Calu3 (cell line): Measurements from ENCODE around the gene RTF2. TPM values are rescaled to one million over a fixed set of nuclear protein-coding genes. Genes with fewer than 3 reads are reported as not detected.

Experiments
- BruUV-seq: library from RNA; stranded (reverse); fragments of 400-500 nt; replicated peaks from 2 replicates; lab custom pipeline; 2021; lab: Mats Ljungman, UMichigan
- CTCF ChIA-PET: fragments of 300-600 bp; sonication (Branson Sonifier 250); formaldehyde crosslinking; loops from one replicate; lab custom pipeline; 2022; ENCODE audit warnings: antibody characterized with exemption; lab: Charles Lee
- DNase-seq: peaks from one replicate; pipeline ENCODE4 v3.0.0; 2022
- H3K27ac Mint-ChIP-seq: one replicate; pipeline ENCODE4 v1.8.0; 2022; ENCODE audit warnings: mixed read lengths; ENCODE audit not compliant: unreplicated experiment
- H3K27me3 Mint-ChIP-seq: one replicate; pipeline ENCODE4 v1.8.0; 2022; ENCODE audit warnings: mixed read lengths; ENCODE audit not compliant: unreplicated experiment
- H3K36me3 Mint-ChIP-seq: one replicate; pipeline ENCODE4 v1.8.0; 2022; ENCODE audit warnings: mild to moderate bottlenecking, moderate library complexity, mixed read lengths; ENCODE audit not compliant: insufficient read depth, unreplicated experiment
- H3K4me1 Mint-ChIP-seq: one replicate; pipeline ENCODE4 v1.8.0; 2022; ENCODE audit warnings: mild to moderate bottlenecking, low read depth, mixed read lengths; ENCODE audit not compliant: unreplicated experiment
- H3K4me3 Mint-ChIP-seq: one replicate; pipeline ENCODE4 v1.8.0; 2022; ENCODE audit warnings: mild to moderate bottlenecking, low read depth, moderate library complexity, mixed read lengths; ENCODE audit not compliant: unreplicated experiment
- H3K9me3 Mint-ChIP-seq: one replicate; pipeline ENCODE4 v1.8.0; 2022; ENCODE audit warnings: low read depth, mixed read lengths; ENCODE audit not compliant: unreplicated experiment
- intact Hi-C: fragments of 100-400 bp; cut with micrococcal nuclease; formaldehyde crosslinking; loops from one replicate; pipeline ENCODE4 v1.10.0; 2022; ENCODE audit not compliant: unreplicated experiment
- total RNA-seq: library from RNA; stranded (reverse); gene quantifications from 2 replicates; pipeline ENCODE4 v1.2.3, GENCODE V29; 2022
- TF ChIP-seq, protein P1 (sequence below): fragments of 200-600 bp; IDR thresholded peaks from one replicate; pipeline ENCODE4 v1.8.0; 2022; ENCODE audit warnings: antibody characterized with exemption; ENCODE audit not compliant: unreplicated experiment

The RTF2 gene
- total RNA-seq, 1 experiment from 2014 or later: 67.2 TPM

DNA sequence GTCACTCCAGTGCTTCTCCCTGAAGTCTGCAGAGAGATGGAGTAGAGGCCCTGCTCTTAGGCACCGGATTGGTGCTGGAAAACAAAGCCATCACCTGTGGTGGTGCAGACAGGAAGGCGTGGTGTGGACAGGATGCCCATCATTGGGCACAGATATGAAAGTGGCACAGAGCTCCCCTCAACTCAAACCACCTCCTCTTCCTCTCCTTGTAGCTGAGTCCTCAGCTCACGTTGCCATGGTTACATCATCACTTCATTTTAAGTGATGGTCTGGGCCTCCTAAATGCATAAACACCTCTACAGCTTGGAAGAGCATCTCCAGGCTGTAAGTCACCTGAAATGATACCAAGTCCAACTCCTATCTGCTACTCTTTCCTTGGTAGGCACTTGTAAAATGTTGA lies 8.0 kb upstream of the RTF2 start:
- Mint-ChIP-seq H3K27me3 (peaks cover 20% of the 10 kb centered on the region), H3K9me3 (no peaks in the 10 kb centered on the region), H3K4me3 (no peak overlapping the region), H3K36me3 (no peaks in the 10 kb centered on the region), H3K4me1 (no peaks in the 10 kb centered on the region), H3K27ac (no peak overlapping the region)
- CTCF ChIA-PET: interaction anchor here (1.1 kb wide), 1 partner anchor 68 kb away, joined by 3 read pairs; the partner anchor contains the start of genes AURKA and CSTF1
- BruUV-seq: no TSS peak
- no peak for DNase-seq
- intact Hi-C loops: no loop called here
- TF ChIP-seq, protein P1, sequence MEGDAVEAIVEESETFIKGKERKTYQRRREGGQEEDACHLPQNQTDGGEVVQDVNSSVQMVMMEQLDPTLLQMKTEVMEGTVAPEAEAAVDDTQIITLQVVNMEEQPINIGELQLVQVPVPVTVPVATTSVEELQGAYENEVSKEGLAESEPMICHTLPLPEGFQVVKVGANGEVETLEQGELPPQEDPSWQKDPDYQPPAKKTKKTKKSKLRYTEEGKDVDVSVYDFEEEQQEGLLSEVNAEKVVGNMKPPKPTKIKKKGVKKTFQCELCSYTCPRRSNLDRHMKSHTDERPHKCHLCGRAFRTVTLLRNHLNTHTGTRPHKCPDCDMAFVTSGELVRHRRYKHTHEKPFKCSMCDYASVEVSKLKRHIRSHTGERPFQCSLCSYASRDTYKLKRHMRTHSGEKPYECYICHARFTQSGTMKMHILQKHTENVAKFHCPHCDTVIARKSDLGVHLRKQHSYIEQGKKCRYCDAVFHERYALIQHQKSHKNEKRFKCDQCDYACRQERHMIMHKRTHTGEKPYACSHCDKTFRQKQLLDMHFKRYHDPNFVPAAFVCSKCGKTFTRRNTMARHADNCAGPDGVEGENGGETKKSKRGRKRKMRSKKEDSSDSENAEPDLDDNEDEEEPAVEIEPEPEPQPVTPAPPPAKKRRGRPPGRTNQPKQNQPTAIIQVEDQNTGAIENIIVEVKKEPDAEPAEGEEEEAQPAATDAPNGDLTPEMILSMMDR: no peak

DNA sequence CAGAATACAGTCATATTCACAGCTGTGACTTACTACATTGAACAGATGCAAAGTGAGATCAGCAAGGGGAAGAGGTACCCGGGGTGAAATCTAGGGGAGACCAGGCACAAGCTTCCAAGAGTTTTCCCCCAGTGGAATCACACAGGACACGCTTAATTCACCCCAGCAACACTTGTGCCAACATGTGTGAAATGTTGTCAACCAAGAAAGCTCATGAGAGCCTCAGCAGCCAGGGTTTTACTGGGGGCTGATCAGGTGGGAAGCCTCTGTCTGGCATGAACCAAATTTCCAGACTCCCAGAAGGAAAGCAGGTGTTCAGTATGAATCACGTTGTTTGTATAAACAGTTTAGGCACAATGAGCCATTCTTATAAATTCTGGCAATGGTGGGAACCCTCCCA lies 6.9 kb upstream of the RTF2 start:
- no peak for DNase-seq
- BruUV-seq: no TSS peak
- H3K4me3 Mint-ChIP-seq: no peak overlapping the region
- CTCF ChIA-PET: no interaction called here
- TF ChIP-seq, protein P1: no peak
- no peaks in the 10 kb centered on the region for H3K9me3 Mint-ChIP-seq
- no peak overlapping the region for H3K27ac Mint-ChIP-seq
- no peaks in the 10 kb centered on the region for H3K36me3 Mint-ChIP-seq
- H3K4me1 Mint-ChIP-seq: no peaks in the 10 kb centered on the region
- H3K27me3 Mint-ChIP-seq: peaks cover 20% of the 10 kb centered on the region
- intact Hi-C loops: no loop called here

DNA sequence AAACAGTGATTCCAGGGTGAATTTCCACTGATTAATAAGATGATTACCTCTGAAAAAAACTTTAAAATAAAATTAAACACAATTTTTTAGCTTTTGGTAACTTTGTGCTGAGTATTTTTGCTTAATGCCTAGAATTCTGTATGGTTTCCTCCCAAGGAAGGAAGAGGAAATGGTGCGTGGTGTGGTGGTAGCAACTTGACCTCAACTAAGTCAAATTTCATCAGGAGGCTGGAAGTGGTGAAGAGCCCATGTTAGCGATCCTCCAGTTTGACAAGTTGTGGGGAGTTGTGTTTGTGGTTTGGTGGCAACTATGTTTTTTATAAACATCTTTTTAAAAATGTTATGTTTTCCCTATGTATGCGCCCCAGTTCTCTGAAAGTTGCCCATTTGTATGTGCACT lies 5.0 kb upstream of the RTF2 start:
- Mint-ChIP-seq H3K27me3 (peaks cover 16% of the 10 kb centered on the region), H3K27ac (no peak overlapping the region), H3K9me3 (no peaks in the 10 kb centered on the region), H3K36me3 (peaks cover 7% of the 10 kb centered on the region), H3K4me3 (no peak overlapping the region), H3K4me1 (no peaks in the 10 kb centered on the region)
- CTCF ChIA-PET: interaction anchor here (0.6 to 0.7 kb wide), 2 partner anchors 17 to 297 kb away, joined by 3 to 10 read pairs; no protein-coding TSS in a partner anchor
- intact Hi-C loops: no loop called here
- DNase-seq: no peak
- TF ChIP-seq, protein P1: no peak
- BruUV-seq: no TSS peak

DNA sequence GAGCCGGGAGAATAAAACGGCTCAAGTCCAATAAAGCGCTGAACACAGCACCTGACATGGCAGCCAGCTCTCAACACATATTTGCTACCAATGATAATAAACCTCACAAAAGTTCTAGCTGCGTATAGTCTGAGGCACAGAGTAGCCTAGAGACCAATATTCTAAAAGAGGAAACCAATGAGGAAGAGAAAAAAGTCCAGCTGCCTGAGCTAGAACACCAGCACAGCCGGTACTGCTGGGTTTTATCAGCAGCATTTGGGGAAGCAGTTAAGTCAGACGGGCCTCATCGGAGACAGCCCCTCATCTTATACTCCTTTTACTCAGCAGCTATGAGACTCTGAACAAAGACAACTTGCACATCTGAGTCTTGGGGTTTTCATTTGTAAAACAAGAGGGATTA lies 2.4 kb upstream of the RTF2 start:
- intact Hi-C loops: loop anchor here (5.0 kb wide), 1 partner anchor 64 kb away; no protein-coding TSS in a partner anchor
- no peak overlapping the region for H3K27ac Mint-ChIP-seq
- DNase-seq: no peak
- CTCF ChIA-PET: no interaction called here
- H3K9me3 Mint-ChIP-seq: no peaks in the 10 kb centered on the region
- H3K4me3 Mint-ChIP-seq: no peak overlapping the region
- H3K4me1 Mint-ChIP-seq: peaks cover 12% of the 10 kb centered on the region
- BruUV-seq: no TSS peak
- H3K36me3 Mint-ChIP-seq: peaks cover 16% of the 10 kb centered on the region
- no peaks in the 10 kb centered on the region for H3K27me3 Mint-ChIP-seq
- TF ChIP-seq, protein P1: no peak
